GM19455 (cell line): Measurements from ENCODE around the gene BARX1.
"Not testable (repeated sequence)": the region's sequence is repeated elsewhere in the genome, so short reads cannot be mapped to it uniquely, and the experiment has no call there.

ENCODE experiments used
- ATAC-seq: cut with Tn5 transposase; IDR thresholded peaks from one replicate; pipeline ENCODE4 v1.9.1; 2021; ENCODE audit not compliant: unreplicated experiment

BARX1 gene

GRCh38 chr9:93955111-93955980 is at the start of gene BARX1:
Gene BARX1 (minus strand): TSS chr9:93955355. CDS start chr9:93955146, 209 bp downstream.
- ATAC-seq: no peak

GRCh38 chr9:94002316-94003140 is 47.4 kb upstream of the BARX1 start:
- ATAC-seq: no peak

GRCh38 chr9:93996863-93997262 is 41.7 kb upstream of the BARX1 start:
- no peak for ATAC-seq

- no peak for ATAC-seq
These were observed 41.2 kb upstream of the BARX1 start for GRCh38 chr9:93996367-93996766.

GRCh38 chr9:93994545-93994944 is 39.4 kb upstream of the BARX1 start:
- ATAC-seq: no peak

GRCh38 chr9:93994132-93994531 is 39.0 kb upstream of the BARX1 start:
- no peak for ATAC-seq

- no peak for ATAC-seq
These were observed 37.7 kb upstream of the BARX1 start for GRCh38 chr9:93992830-93993229.

- ATAC-seq: no peak
These were observed 35.3 kb upstream of the BARX1 start for GRCh38 chr9:93990448-93990847.

GRCh38 chr9:93988056-93988455 is 32.9 kb upstream of the BARX1 start:
- ATAC-seq: no peak

GRCh38 chr9:93984860-93985259 is 29.7 kb upstream of the BARX1 start:
- ATAC-seq: no peak

- ATAC-seq: no peak
These were observed 28.7 kb upstream of the BARX1 start for GRCh38 chr9:93983875-93984274.

GRCh38 chr9:93979721-93980120 is 24.6 kb upstream of the BARX1 start:
- ATAC-seq: no peak

- no peak for ATAC-seq
These were observed 23.4 kb upstream of the BARX1 start for GRCh38 chr9:93978551-93978950.

GRCh38 chr9:93976973-93977372 is 21.8 kb upstream of the BARX1 start:
- no peak for ATAC-seq

GRCh38 chr9:93976081-93976480 is 20.9 kb upstream of the BARX1 start:
- ATAC-seq: no peak

GRCh38 chr9:93975262-93975661 is 20.1 kb upstream of the BARX1 start:
- no peak for ATAC-seq

GRCh38 chr9:93974151-93974550 is 19.0 kb upstream of the BARX1 start:
- no peak for ATAC-seq

- not testable (repeated sequence) for ATAC-seq
These were observed 17.5 kb upstream of the BARX1 start for GRCh38 chr9:93972655-93973054.

GRCh38 chr9:93969328-93969661 is 14.1 kb upstream of the BARX1 start:
- ATAC-seq: no peak

GRCh38 chr9:93968451-93969327 is 13.5 kb upstream of the BARX1 start:
- ATAC-seq: no peak
